DMS53 (cell line): ENCODE results near the gene SEMA6D.

ENCODE experiments used
- DNase-seq: peaks from one replicate; lab custom pipeline; 2025; lab: John Stamatoyannopoulos, UW

Gene SEMA6D

DNA sequence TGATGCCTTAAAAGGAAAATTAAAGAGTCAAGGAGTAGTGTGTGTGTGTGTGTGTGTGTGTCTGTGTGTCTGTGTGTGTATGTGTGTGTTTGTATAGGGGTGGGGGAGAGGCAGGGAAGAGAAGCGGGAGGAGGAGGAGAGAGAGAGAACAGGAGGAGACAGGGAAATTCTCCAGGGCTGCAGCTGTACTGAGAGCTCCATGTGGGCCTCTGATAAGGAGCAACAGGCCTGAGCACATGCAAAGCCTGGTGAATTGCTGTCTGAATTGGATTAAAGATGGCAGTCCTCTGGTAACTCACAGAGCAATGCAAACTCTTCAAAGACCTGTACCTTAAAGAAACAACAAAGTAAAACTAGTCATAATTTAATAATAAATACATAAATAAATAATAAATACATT lies 70.6 kb downstream of the SEMA6D start:
- no peak for DNase-seq

DNA sequence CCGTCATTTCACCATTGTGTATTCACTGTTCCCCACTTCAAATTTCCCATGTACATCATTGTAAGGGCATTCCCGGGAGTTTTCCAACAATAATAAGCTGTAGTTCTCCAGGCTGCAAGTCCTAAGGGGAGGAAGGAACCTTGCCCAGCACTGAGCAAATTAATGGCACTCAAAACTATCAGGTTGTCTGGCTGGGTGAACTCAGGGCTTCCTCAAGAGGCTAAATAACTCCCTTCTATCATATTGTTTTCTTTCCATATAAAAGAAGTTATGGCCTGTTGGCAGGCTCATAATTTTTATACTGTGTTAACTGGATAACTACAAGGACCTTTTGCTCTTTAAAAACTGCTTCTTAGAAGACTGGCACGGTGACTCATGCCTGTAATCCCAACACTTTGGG lies 71.4 kb downstream of the SEMA6D start:
- DNase-seq: no peak

DNA sequence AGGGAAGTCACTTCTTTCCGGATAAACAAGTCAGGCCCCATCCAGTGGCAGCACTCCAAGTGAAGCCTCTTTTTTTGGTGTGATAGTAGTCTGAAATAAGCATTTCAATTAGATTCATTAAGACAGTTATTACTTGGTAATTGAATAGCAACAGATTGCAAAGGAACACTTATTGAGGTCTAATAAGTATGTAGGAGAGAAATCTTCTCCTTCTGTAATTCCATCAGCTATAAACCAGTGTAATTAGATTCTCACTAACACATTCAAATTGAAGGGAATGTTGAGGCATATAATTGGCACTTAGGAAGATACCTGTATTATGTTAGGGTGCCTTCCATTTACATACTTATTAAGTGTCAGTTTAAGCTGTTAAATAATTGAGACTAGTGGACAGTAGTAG lies 73.9 kb downstream of the SEMA6D start:
- no peak for DNase-seq

DNA sequence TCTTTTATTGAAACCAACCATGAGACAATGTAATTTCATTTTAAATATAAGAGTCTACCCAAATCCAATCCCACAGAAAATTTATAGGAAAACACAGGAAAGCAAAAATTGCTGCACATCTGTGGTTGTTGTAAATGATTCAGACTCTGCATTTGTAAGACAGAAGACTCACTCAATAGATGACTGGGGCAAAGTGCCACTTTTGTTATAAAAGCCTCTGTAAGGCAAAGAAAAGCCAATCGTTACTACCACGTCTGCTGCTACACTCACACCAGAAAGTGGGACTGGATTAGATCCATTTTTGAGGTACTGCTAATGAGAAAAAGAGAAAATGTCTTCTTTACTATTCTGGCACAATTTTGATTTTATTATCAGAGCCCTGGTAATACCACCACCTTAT lies 74.9 kb downstream of the SEMA6D start:
- DNase-seq: no peak

DNA sequence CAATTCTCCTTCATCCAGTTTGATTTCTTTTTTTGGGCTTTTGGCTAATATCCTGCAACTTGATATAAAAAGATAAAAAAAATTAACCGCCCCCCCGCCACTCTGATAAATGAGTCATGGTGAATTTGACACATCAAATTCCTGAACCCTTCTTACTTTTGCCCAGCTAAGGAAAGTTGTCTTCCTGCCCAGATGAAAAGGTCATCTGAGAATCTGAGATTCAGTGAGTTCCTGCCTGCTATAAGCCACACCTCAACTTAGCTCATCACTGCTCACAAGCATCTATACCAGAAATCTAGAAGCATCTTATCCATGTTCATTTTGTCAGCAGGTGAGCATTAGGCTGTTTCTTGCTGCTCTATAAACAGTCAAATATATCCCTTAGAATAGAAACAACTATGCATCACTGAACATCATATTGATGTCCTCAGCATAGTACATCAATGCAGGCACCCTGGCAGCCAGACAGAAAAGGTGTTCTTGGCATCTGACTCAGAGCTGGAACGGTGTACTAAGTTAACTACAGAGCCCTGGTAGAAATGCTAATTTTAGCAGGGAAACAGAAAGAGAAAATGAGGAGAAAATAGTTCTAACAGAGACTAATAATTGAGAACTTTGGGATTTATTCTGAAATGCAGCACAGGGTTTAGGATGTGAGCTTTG lies 77.1 kb downstream of the SEMA6D start:
- DNase-seq: no peak

DNA sequence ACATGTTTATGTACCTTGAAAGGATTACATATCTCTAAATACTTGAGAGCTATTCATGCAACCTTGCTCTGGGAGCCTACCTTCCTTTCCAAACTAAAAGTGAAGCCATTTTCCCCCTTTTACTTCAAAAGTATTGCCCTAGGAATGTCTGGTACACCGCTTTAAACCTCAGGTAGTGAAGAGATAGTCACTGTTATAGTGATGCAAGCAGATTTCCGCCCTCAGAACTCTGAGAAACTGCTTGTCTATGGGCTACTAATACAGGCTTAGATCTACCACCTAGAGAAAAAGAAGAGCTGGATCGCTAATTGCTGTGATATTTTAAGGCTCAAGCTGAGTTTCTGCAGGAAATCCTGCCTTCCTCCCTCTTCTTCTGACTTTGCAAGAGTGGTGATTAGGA lies 78.6 kb downstream of the SEMA6D start:
- no peak for DNase-seq

DNA sequence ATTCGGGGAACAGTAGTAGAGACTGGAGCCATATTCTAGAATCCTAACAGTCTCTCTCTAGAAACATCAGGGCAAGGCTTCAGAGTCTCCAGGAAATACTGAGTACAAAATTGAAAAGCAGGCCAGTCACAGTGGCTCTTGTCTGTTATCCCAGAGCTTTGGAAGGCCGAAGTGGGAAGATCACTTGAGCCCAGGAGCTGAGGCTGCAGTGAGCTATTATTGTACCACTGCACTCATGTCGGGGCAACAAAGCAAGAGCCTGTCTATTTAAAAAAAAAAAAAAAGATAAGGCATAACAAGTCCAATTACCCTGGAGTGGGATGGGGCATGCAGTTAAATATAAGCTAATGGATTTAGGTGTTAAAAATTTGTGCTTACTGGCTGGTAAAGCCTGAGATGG lies 79.0 kb downstream of the SEMA6D start:
- DNase-seq: no peak

DNA sequence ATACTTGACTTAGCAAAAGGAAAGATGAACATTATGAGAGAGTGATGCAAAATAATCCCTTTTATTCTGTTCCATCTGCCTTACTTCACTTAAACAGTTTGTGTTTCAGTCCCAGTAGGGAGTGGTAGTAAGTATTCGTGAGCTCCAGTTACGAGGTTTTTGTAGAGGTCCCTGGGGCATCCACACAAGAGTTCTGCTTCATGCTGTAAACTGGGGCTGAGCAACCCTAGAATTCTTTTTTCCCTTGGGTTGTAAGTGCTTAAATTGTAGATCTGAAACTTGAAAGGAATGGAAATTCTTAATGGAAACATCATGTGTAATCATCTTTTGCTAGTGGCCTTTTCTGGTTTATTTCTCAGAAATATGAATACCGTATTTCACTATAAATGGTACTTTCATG lies 79.5 kb downstream of the SEMA6D start:
- DNase-seq: no peak

DNA sequence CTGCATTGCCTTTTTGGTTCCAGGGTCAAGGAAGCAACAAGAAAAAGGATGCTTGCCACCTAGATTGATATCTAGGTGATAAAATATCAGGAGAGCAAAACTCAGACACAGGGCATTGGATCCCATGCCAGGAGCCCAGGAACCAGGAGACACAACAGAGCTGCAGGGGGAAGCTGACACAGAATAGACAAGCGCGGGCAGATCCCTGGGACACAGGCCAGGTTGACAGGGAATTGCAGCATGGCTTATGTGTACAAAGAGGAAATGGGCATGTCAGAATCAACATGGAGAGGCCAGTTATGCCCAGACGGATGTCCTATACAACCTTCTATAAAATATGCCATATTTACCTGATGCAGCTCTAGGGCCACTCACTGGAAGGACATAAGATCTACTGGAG lies 84.2 kb downstream of the SEMA6D start:
- DNase-seq: no peak

DNA sequence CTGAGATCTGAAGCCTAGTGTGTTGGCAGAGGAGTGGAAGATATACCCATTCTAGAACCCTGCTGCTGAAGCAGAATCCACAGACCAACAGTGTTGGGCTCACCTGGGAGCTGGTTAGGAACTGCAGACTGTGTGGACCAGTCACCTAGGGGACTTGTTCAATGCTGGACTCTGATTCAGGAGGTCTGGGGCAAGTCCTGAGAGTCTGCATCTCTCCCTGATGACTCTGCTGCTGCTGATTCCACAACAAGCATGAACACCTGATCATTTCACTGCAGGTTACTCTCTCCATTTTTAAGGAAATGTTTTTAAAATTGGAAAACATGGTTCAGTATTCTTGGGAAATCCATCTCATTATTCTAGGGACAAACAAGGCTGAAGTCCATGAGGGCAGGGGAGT lies 84.9 kb downstream of the SEMA6D start:
- DNase-seq: no peak

DNA sequence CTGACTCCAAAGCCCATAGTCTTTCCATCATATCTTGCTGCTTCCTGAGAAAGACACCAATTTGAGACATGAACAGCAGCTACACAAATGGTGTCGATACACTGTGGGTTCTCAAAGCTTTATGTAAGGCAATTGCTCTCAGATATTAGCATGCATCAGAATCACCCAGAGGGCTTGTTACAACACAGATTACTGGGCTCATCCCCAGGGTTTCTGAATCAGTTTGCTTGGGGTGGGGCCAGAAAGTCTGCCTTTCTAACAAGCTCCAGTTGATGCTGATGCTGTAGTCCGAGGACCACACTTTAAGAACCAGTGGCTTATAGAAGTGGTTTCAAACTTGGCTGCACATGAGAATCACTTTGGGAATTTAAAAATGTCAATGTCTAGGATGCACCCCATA lies 86.5 kb downstream of the SEMA6D start:
- DNase-seq: no peak

DNA sequence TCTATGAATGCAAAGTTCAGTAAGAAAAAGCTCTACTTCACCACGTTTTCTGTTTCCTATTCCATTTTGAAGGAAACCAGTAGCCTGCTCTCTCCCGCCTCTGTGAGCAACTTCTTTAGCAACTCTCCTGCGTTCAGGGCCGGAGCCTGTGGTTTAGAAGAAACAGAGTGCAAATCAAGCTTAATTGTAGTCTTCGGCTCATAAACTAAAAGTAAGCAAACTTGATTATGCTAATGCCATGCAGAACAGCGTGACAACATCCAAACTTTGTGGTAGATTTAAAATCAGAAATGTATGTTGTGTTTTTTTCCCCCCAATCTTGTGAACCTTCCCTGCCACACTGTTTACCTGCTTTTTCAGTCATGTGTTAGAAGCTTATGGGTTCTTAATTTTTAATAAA lies 87.4 kb downstream of the SEMA6D start:
- DNase-seq: no peak

DNA sequence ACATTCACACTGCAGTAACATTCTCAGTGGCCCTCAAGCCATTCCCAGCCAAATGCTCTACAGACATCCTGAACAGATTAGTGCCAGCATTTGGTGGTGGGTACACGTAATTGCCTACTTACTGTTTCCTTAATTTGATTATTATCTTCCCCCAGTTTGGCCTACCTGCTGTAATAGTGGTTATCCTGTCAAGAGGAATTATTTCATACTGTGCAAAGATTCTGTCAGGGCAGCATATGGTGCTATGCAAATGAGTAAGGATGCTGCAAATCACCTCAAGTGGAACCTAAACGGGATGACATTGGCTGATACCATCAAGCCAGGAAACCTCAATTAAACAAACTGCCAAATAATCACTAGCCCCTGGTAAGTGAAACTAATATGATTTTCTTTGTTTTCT lies 88.7 kb downstream of the SEMA6D start:
- DNase-seq: no peak

DNA sequence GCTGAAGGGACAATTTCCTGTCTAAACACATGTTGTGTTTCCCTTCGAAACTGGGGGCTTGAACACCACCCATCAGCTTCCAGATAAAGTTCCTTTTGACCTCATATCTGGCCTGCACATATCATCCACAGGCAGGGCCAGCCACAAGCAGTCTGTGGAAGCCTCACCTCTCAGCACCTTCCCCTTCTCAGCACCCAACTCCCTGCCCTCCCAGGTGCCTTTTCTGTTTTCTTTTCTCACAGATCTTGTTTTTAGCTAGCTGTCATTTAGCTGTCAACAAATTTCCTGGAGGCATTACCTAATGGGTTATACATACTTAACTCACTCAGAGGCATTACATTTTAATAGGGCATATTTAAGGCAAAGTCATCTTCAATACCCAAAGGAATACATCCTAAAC lies 93.9 kb downstream of the SEMA6D start:
- no peak for DNase-seq

DNA sequence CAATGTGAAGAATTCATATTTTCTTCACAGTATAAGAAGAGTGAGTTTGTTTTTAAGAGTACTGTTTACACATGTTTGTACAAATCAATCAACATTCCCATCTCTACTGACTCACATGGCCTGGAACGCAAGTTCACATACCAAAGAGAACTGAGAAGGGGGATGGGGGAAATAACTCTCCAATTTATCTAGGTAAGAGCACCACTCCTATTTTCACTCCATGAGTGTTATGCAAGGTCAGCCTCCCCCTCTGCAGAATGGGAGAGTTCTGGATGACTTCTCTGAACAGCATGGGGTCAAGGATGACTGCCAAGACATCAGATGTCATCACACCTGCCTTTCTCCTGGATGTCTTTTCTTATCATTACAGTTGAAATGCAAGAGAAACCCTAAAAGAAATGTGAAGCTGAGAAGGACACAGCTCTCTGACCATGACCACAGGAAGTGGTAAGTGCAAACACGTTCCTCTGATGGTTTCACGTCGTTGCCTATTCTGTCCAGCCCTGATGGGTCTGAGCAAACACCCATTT lies 95.2 kb downstream of the SEMA6D start:
- DNase-seq: peak; percentile 30

DNA sequence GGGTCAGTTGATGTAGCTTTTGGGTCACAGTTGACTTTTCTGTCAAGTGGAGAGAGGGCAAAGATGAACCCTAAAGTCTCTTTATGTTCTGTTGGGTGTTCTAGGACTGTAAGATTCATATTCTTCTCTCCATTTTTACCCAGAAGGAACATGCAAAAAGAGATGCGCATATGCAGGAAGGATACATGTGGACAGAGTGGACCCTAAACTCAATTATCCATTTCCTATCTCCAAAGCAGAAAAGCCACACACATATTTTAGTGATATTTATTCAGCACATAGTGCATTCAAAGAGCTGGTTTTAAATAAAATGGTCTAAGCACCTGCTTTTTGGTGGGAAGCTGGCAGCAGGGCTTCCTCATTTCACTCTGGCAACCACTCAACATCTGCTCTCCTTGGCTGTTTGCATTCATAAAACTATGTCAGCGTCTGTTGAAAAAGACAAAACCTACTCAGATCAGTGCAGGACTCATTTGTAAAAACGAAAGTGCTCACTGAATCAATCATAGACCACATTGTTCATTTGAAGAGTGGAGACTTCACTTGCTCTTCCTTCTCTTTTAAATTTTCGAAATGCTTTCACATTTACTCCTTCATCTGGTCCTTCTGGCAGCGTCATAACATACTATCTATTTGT lies 96.6 kb downstream of the SEMA6D start:
- DNase-seq: no peak

DNA sequence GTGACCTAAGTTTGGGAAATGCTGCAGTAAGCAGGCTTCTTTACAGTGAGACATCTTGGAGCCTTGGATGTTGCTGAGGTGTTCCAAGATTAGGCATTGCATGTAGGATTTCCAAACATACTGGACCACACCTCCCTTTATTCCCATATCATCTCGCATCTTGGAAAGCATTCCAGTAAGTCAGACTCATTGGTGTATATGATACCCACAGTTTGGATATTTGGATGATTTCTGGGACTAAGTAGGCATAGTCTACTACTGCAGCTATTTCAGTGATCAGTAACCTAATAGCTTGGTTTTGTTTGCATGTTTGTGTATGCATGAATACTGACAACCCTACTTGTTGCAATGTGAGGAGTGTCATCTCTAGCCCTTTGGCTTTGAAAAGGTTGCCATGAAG lies 97.3 kb downstream of the SEMA6D start:
- DNase-seq: no peak

DNA sequence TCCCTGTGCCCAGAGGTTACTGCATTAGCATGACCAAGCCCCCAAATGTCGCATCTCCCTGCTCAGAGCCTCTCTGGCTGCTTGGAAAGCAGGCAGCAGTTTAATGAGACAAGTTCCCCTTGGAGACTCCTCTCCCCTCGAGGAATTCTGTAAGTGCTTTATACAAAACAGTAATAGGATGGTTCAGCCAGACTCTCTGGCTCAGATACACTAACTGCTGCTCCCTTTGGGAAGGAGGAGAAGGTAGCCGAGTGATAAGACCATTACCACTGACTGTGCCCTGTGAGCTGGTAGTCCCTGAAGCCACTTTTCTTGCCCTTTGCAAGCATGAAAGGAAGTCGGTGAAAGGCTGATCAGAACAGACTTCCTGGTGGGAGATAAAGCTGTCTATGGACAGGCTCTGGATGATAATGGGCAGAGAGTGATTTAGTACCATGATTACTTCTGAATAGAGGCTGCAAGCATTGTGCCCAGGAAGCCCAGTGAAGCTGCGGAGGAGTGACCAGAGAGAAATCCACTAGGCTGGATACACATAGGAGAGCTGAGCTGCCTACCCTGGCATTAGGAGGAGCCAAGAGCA lies 100.8 kb downstream of the SEMA6D start:
- no peak for DNase-seq

DNA sequence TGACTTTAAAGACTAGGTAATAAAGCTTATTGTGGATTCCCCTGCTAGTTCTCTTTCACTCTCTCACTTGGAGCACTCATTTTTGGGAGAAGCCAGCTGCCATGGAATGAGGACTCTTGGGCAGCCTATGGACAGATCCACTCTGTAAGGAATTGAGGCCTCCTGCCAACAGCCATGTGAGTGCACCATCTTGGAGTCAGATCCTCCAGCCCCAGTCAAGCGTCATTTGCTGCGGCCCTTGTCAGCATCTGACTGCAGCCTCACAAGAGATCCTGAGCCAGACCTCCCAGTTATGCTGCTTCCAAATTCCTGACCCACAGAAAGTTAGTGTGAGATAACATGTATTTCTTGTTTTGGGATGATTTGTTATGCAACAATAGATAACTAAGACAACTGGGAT lies 101.9 kb downstream of the SEMA6D start:
- DNase-seq: no peak

DNA sequence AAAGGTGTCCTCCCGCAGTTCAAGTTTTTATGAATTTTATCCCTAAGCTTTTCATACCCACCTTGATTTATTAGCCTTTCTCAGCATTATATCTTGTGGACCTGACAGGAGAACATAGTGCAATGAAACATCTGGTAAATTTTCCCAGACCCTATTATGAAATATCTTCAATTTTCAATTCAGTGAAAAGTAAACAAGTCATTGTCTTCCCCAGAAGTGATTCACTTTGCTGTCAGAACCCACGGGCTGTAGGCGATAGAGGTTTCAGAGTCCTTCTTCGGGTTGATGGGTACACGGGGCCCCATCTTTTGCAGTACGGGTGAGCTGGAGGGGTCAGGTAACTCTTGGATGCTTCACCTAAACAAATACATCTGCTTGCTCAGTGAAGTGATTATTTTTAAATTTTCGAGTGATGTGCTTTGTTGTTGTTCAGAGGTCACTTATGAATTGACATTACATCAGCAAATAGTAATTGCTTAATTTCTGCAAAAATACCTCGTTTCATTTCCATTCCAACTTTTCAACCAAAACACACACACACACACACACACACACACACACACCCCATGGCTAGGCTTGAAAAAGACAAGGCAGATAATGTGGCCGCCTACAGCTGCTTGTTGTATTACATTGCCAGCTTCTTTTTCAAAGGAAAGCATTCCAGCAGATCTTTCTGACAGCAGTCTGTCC lies 102.9 kb downstream of the SEMA6D start:
- peak; percentile 56 for DNase-seq

DNA sequence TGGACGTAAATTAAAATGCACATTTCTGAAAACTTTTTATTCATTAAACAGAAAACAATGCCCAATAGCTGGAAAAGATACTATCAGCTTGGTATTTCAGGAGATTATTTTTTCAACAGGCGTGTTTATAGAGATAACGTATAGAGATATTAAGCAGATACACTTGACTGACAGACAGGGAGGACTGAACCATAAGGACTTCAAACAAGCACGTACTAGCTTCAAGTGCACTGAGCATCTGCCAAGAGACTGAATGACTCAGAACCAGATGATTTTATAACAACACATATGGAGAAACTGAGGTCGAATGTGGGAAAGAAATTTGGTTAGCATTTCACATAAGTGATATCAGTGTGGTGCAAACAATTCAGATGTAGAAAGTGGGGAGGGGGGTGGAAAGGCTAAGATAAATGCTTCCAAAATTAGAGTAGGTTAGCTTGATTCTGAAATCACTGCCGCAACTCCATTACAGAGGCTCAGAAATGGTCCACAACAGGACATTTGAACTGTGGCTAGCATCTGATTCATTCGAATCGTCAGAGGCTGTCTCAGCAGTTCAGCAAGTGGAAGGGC lies 103.5 kb downstream of the SEMA6D start:
- peak; percentile 59 for DNase-seq

DNA sequence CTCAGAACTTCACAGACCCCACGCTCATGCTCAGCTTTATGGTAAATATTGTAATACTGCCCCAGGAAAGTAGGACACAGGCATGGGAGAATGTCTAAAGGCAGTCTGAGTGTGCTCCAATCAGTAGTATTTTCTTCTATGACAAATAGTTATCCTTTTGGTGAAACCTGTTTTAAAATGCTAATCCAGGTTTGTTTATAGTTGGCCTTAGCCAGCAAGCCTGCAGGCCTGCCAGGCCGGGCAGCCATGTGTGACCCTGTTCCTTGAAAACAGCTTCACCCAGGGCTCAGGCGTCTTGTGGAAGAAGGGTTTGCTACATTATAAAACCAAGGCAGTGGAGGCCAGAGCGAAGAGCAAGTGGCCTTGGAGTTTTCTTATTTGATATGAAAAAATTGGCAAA lies 104.7 kb downstream of the SEMA6D start:
- no peak for DNase-seq
